ENCODE data around the gene DGCR2. TPM values are rescaled to one million over a fixed set of nuclear protein-coding genes. Genes with fewer than 3 reads are reported as not detected.

DGCR2 gene
- total and polyA plus RNA-seq, 2 donors (not counting 1 experiment from before 2014, with no cell fraction given): 34.3 to 39.5 TPM

GRCh38 chr22:19149047-19149883, 27.1 kb upstream of the DGCR2 start:
- Histone ChIP-seq H2AFZ (ENCODE audit: low read length) (no peak overlapping the region), H3K9me3 (ENCODE audit: control insufficient read depth, insufficient read depth, low read depth, low read length) (no peaks in the 10 kb centered on the region), H4K20me1 (ENCODE audit: control insufficient read depth, extremely low read depth, insufficient read depth, low read length) (no peaks in the 10 kb centered on the region), H3K27ac (ENCODE audit: insufficient read depth, low read length) (no peak overlapping the region), H3K4me1 (ENCODE audit: control insufficient read depth, extremely low read depth, insufficient read depth, low read length) (no peaks in the 10 kb centered on the region), H3K9ac (ENCODE audit: insufficient read depth, low read length) (no peak overlapping the region), H3K79me2 (ENCODE audit: control insufficient read depth, insufficient read depth, low read length) (peaks cover under 1% of the 10 kb centered on the region), H3K4me3 (replicated peaks in 1 of 4; ENCODE audit: control extremely low read depth in 1 of 4, insufficient read depth in 1 of 4, low read depth in 3 of 4, low read length in 4 of 4) (no peak overlapping the region), H3K27me3 (ENCODE audit: control insufficient read depth, insufficient read depth, low read length) (peaks cover 41% of the 10 kb centered on the region), H3K36me3 (ENCODE audit: control insufficient read depth, insufficient read depth, low read length) (no peaks in the 10 kb centered on the region), H3K4me2 (ENCODE audit: extremely low read depth, insufficient read depth, low read length) (no peak overlapping the region)
- peak in 1 of 2 donors; percentile 12 for DNase-seq (ENCODE audit: low read depth in 2 of 2)
- no peak for TF ChIP-seq CTCF (conservative IDR thresholded peaks at IDR 0.05 in 1 of 2, IDR thresholded peaks at IDR 0.05 in 1 of 2; ENCODE audit: low read depth in 1 of 2, low read length in 2 of 2)
- peak; percentile 83 for TF ChIP-seq EZH2 (IDR thresholded peaks at IDR 0.05; ENCODE audit: low read length, missing control alignments)

GRCh38 chr22:19148417-19149046, 26.3 kb upstream of the DGCR2 start:
- no peaks in the 10 kb centered on the region for H3K36me3 ChIP-seq (ENCODE audit: control insufficient read depth, insufficient read depth, low read length)
- no peaks in the 10 kb centered on the region for H4K20me1 ChIP-seq (ENCODE audit: control insufficient read depth, extremely low read depth, insufficient read depth, low read length)
- H3K27me3 ChIP-seq (ENCODE audit: control insufficient read depth, insufficient read depth, low read length): peaks cover 39% of the 10 kb centered on the region
- H3K4me2 ChIP-seq (ENCODE audit: extremely low read depth, insufficient read depth, low read length): no peak overlapping the region
- H3K9me3 ChIP-seq (ENCODE audit: control insufficient read depth, insufficient read depth, low read depth, low read length): no peaks in the 10 kb centered on the region
- no peak overlapping the region for H2AFZ ChIP-seq (ENCODE audit: low read length)
- H3K79me2 ChIP-seq (ENCODE audit: control insufficient read depth, insufficient read depth, low read length): peaks cover 8% of the 10 kb centered on the region
- H3K9ac ChIP-seq (ENCODE audit: insufficient read depth, low read length): no peak overlapping the region
- H3K4me1 ChIP-seq (ENCODE audit: control insufficient read depth, extremely low read depth, insufficient read depth, low read length): no peaks in the 10 kb centered on the region
- TF ChIP-seq CTCF (conservative IDR thresholded peaks at IDR 0.05 in 1 of 2, IDR thresholded peaks at IDR 0.05 in 1 of 2; ENCODE audit: low read depth in 1 of 2, low read length in 2 of 2) (no peak), EZH2 (IDR thresholded peaks at IDR 0.05; ENCODE audit: low read length, missing control alignments) (peak; percentile 13)
- H3K27ac ChIP-seq (ENCODE audit: insufficient read depth, low read length): no peak overlapping the region
- H3K4me3 ChIP-seq (replicated peaks in 1 of 4; ENCODE audit: control extremely low read depth in 1 of 4, insufficient read depth in 1 of 4, low read depth in 3 of 4, low read length in 4 of 4): no peak overlapping the region
- no peak for DNase-seq (ENCODE audit: low read depth in 2 of 2)

GRCh38 chr22:19147195-19147780, 25.1 kb upstream of the DGCR2 start:
- Histone ChIP-seq H4K20me1 (ENCODE audit: control insufficient read depth, extremely low read depth, insufficient read depth, low read length) (no peaks in the 10 kb centered on the region), H3K4me2 (ENCODE audit: extremely low read depth, insufficient read depth, low read length) (no peak overlapping the region), H3K27ac (ENCODE audit: insufficient read depth, low read length) (no peak overlapping the region), H3K9ac (ENCODE audit: insufficient read depth, low read length) (no peak overlapping the region), H3K9me3 (ENCODE audit: control insufficient read depth, insufficient read depth, low read depth, low read length) (no peaks in the 10 kb centered on the region), H3K4me3 (replicated peaks in 1 of 4; ENCODE audit: control extremely low read depth in 1 of 4, insufficient read depth in 1 of 4, low read depth in 3 of 4, low read length in 4 of 4) (no peak overlapping the region), H3K27me3 (ENCODE audit: control insufficient read depth, insufficient read depth, low read length) (peaks cover 35% of the 10 kb centered on the region), H3K4me1 (ENCODE audit: control insufficient read depth, extremely low read depth, insufficient read depth, low read length) (no peaks in the 10 kb centered on the region), H3K36me3 (ENCODE audit: control insufficient read depth, insufficient read depth, low read length) (peaks cover 3% of the 10 kb centered on the region), H3K79me2 (ENCODE audit: control insufficient read depth, insufficient read depth, low read length) (peaks cover 12% of the 10 kb centered on the region), H2AFZ (ENCODE audit: low read length) (no peak overlapping the region)
- no peak for DNase-seq (ENCODE audit: low read depth in 2 of 2)
- TF ChIP-seq EZH2 (IDR thresholded peaks at IDR 0.05; ENCODE audit: low read length, missing control alignments) (no peak), CTCF (conservative IDR thresholded peaks at IDR 0.05 in 1 of 2, IDR thresholded peaks at IDR 0.05 in 1 of 2; ENCODE audit: low read depth in 1 of 2, low read length in 2 of 2) (no peak)
